K562 (cell line): ENCODE data around the gene FIS1. TPM values are rescaled to one million over a fixed set of nuclear protein-coding genes. Genes with fewer than 3 reads are reported as not detected.

Experiments used
- AFF4 ChIP-seq: sonication (generic); formaldehyde crosslinking; IDR thresholded peaks from 2 replicates; pipeline ENCODE4 v1.8.0; 2023; ENCODE audit warnings: mild to moderate bottlenecking, missing genetic modification reagents
- BRD9 ChIP-seq: fragments of 450-650 bp; IDR thresholded peaks from 2 replicates; pipeline ENCODE4 v1.6.1; 2018; ENCODE audit warnings: low read depth; ENCODE audit not compliant: partially characterized antibody
- CGGBP1 ChIP-seq: fragments of 250-450 bp; sonication (Bioruptor Pico); IDR thresholded peaks from 2 replicates; pipeline ENCODE4 v1.9.0; 2021; ENCODE audit warnings: mild to moderate bottlenecking
- ESRRA ChIP-seq: fragments of 450-650 bp; IDR thresholded peaks from 2 replicates; pipeline ENCODE4 v1.6.1; 2014; ENCODE audit warnings: low read depth, mild to moderate bottlenecking, moderate library complexity, borderline replicate concordance
- ETS2 ChIP-seq: IDR thresholded peaks from 2 replicates; pipeline ENCODE4 v1.6.1; 2016; ENCODE audit warnings: borderline replicate concordance, missing genetic modification characterization, mild to moderate bottlenecking, moderate library complexity, missing compliant biosample characterization; ENCODE audit not compliant: poor library complexity, severe bottlenecking
- GABPA ChIP-seq: fragments of 200-800 bp; sonication (Bioruptor generic); conservative IDR thresholded peaks from 2 replicates; pipeline ENCODE4 v1.6.1; 2016; ENCODE audit warnings: low read depth, missing genetic modification characterization, missing compliant biosample characterization
- KAT2B ChIP-seq: IDR thresholded peaks from one replicate; pipeline ENCODE4 v1.6.1; 2012; ENCODE audit warnings: low read depth, mild to moderate bottlenecking, control low read depth, inconsistent platforms, low read length, moderate library complexity
- KHSRP ChIP-seq: fragments of 450-650 bp; IDR thresholded peaks from 2 replicates; pipeline ENCODE4 v1.6.1; 2017
- MAFG ChIP-seq: fragments of 450-650 bp; conservative IDR thresholded peaks from 2 replicates; pipeline ENCODE4 v1.6.1; 2016; ENCODE audit warnings: missing genetic modification characterization, missing compliant biosample characterization
- POLR2AphosphoS2 ChIP-seq: IDR thresholded peaks from 2 replicates; pipeline ENCODE4 v1.6.1; 2012; ENCODE audit warnings: low read length, improper control_type of control experiment
- TBL1XR1 ChIP-seq, 2 experiments: IDR thresholded peaks; 2 replicates each; pipeline ENCODE4 v1.6.1; 2012; ENCODE audit warnings: improper control_type of control experiment in 2 of 2, low read length in 2 of 2, mild to moderate bottlenecking in 1 of 2
- TEAD2 ChIP-seq: fragments of 450-650 bp; IDR thresholded peaks from 2 replicates; pipeline ENCODE4 v1.6.1; 2016; ENCODE audit warnings: missing genetic modification characterization, control low read depth, missing compliant biosample characterization
- YBX1 ChIP-seq: fragments of 450-650 bp; IDR thresholded peaks from 2 replicates; pipeline ENCODE4 v1.7.1; 2016; ENCODE audit warnings: mild to moderate bottlenecking
- ZC3H4 ChIP-seq: sonication (generic); formaldehyde crosslinking; IDR thresholded peaks from 2 replicates; pipeline ENCODE4 v1.9.0; 2021; ENCODE audit warnings: missing genetic modification reagents, borderline replicate concordance
- ZFP30 ChIP-seq: fragments of 250-450 bp; sonication (Bioruptor Pico); IDR thresholded peaks from 2 replicates; pipeline ENCODE4 v1.8.0; 2022; ENCODE audit warnings: moderate library complexity, mild to moderate bottlenecking, inconsistent platforms, borderline replicate concordance
- ZNF592 ChIP-seq: fragments of 450-650 bp; IDR thresholded peaks from 2 replicates; pipeline ENCODE4 v1.6.1; 2017; ENCODE audit warnings: antibody characterized with exemption, mild to moderate bottlenecking
- ZNF764 ChIP-seq: fragments of 250-450 bp; sonication (Bioruptor Pico); IDR thresholded peaks from 2 replicates; pipeline ENCODE4 v1.4.0; 2020; ENCODE audit warnings: low read depth, mild to moderate bottlenecking, moderate library complexity
- ZNF766 ChIP-seq: fragments of 200-800 bp; sonication (Bioruptor generic); conservative IDR thresholded peaks from 2 replicates; pipeline ENCODE4 v1.6.1; 2016; ENCODE audit warnings: missing genetic modification characterization, missing compliant biosample characterization
- ZNF778 ChIP-seq: fragments of 450-650 bp; formaldehyde crosslinking; IDR thresholded peaks from 2 replicates; pipeline ENCODE4 v1.4.0; 2020; ENCODE audit warnings: mild to moderate bottlenecking, moderate library complexity
- polyA plus RNA-seq, 8 experiments: library from polyadenylated mRNA; depleted of rRNA in 4 of 8; stranded (reverse) in 5 of 8; unstranded in 3 of 8; fragments of >200 nt; fragmentation: Nextera tagmentation in 2 of 8; fragmentation: Illumina TruSeq in 1 of 8; extraction: Ambion mirVana in 2 of 8; extraction: Trizol in 1 of 8; gene quantifications; 2 replicates each; pipeline versions ENCODE4 v1.2.1 to v1.2.3, GENCODE V29; 2011 to 2014; ENCODE audit warnings: inconsistent platforms in 1 of 8, missing spikeins in 1 of 8
- total RNA-seq, 7 experiments: library from RNA; depleted of rRNA in 6 of 7; stranded (reverse); fragments of >200 nt in 6 of 7; fragmentation: Illumina TruSeq in 2 of 7; extraction: Trizol in 2 of 7; gene quantifications; 2 replicates each; pipeline versions ENCODE4 v1.2.1 to v1.2.3, GENCODE V29; 2011 to 2021; ENCODE audit warnings: low replicate concordance in 1 of 7

The FIS1 gene
- total and polyA plus RNA-seq, 9 of the 15 experiments (the other 6 are each of a cell fraction or from before 2014, with no cell fraction given): 86.0 to 257 (median 144) TPM

- TF ChIP-seq ESRRA: peak; percentile 36; the same call in 1 of the 2 replicates
- TF ChIP-seq KAT2B: no peak
- no peak for TF ChIP-seq TBL1XR1 (IDR thresholded peaks at IDR 0.05; ENCODE audit: low read length in 2 of 2)
- TF ChIP-seq YBX1: no peak
- no peak for TF ChIP-seq ZFP30 (CRISPR knock-in tag)
- no peak for TF ChIP-seq CGGBP1 (CRISPR knock-in tag)
- TF ChIP-seq AFF4 (CRISPR knock-in tag): no peak
- TF ChIP-seq BRD9: peak; percentile 18
- peak; percentile 98 for TF ChIP-seq GABPA (tag)
- TF ChIP-seq KHSRP: no peak
- no peak for TF ChIP-seq ETS2 (tag)
- TF ChIP-seq ZNF592: no peak
- TF ChIP-seq TEAD2 (tag): no peak
- no peak for TF ChIP-seq ZNF764
- TF ChIP-seq ZC3H4 (CRISPR knock-in tag): no peak
- TF ChIP-seq POLR2AphosphoS2: no peak
- TF ChIP-seq ZNF766 (CRISPR knock-in tag): no peak; the same call in 1 of the 2 replicates
- no peak for TF ChIP-seq ZNF778 (CRISPR knock-in tag)
- no peak for TF ChIP-seq MAFG (tag)
Observed at GRCh38 chr7:101217388-101218235, 27.3 kb downstream of the FIS1 start, which contains the start of the genes PLOD3 and ZNHIT1 (continued).
